GM19193 (cell line): Measurements from ENCODE around the gene FSTL4.

ENCODE experiments used
- POLR2A ChIP-seq: IDR thresholded peaks from 4 replicates; pipeline ENCODE4 v1.6.1; 2011; ENCODE audit not compliant: insufficient read depth, insufficient read length; ENCODE audit errors: extremely low read depth

The FSTL4 gene

DNA sequence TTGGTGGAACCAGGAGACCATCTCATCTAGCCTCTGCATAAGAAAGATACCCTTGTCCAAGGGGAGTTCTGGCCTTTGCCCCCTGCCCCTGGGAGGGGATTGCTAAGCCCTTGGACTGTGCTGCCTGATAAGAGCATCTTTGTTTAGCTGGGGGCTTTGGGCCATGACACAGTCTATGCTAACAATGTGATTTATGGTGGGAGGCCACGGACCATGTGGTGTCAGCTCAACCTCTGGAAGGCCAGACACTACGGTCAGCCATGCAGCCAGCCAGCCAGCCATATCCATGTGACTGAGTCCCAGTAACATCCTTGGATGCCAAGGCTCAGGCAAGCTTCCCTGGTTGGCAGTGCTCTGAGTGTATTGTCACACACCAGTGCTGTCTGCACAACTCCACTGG is 244.4 kb downstream of the FSTL4 start:
- TF ChIP-seq POLR2A, result no peak

- TF ChIP-seq POLR2A, result no peak
Observed at GRCh38 chr5:133367071-133367786, 245.1 kb downstream of the FSTL4 start.

- no peak for TF ChIP-seq POLR2A
Observed at GRCh38 chr5:133366438-133366837, 245.9 kb downstream of the FSTL4 start.

- no peak for TF ChIP-seq POLR2A
Observed at GRCh38 chr5:133365738-133366137, 246.6 kb downstream of the FSTL4 start.

DNA sequence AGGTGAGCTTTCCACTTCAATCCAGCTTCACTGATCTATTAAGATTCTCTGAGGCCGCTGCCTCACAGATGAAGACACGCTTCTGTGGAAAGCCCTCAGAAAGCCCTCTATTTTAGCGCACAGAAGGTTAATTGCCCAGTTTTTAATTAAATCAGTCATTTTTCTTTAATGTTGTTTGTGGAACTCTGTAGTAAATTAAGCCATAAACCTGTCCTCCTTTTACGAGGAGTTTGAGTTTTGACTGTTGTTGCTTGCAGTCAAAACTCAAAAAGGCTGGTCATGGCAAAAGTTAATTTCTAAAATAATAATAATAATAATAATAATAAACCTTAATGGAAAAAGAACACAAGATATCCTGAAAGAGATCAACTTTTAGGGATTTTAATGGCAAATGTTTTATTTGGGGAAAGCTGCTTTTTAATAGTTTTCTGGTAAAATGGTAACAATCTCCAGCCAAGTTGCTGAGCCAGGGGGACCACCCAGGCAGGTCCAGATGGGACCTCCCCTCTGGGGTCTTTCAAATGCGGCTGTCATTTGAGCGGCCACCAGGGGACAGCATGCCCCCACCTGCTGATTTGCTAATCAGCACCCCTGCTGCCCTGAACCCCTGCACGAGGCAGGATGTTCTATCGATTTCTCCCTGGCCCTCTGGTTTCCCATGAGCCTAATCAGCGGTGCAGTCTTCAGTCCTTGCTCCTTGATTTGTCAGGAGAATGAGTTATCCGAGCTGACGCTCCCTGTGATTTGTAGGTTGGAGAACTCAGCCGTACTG is 247.2 kb downstream of the FSTL4 start:
- TF ChIP-seq POLR2A, result no peak

GRCh38 chr5:133363807-133364587 is 248.3 kb downstream of the FSTL4 start:
- no peak for TF ChIP-seq POLR2A

GRCh38 chr5:133362438-133362837 is 249.9 kb downstream of the FSTL4 start:
- no peak for TF ChIP-seq POLR2A

GRCh38 chr5:133361922-133362321 is 250.4 kb downstream of the FSTL4 start:
- no peak for TF ChIP-seq POLR2A

GRCh38 chr5:133360693-133361472 is 251.5 kb downstream of the FSTL4 start:
- TF ChIP-seq POLR2A, result no peak

DNA sequence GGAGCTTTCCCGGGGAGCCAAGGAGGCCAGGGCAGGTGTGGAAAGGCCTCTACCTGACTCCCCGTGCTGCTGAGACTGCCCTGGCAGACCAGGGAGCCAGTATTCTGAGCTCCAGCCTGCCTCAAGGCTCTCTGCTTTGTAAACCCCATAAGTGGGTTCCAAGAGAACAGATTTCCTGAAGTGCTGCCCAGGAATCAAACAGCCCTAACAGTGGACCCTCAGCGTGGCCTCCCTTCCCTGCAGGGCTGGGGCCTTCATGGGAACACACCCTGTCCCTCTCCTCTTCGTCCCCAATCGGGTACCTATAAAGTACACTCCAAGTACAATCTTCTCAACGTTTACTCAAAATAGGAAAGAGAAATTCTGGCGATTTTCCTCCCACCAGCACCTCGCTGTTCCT is 252.5 kb downstream of the FSTL4 start:
- TF ChIP-seq POLR2A, result no peak

- TF ChIP-seq POLR2A, result no peak
Observed at GRCh38 chr5:133358271-133358670, 254.1 kb downstream of the FSTL4 start.

DNA sequence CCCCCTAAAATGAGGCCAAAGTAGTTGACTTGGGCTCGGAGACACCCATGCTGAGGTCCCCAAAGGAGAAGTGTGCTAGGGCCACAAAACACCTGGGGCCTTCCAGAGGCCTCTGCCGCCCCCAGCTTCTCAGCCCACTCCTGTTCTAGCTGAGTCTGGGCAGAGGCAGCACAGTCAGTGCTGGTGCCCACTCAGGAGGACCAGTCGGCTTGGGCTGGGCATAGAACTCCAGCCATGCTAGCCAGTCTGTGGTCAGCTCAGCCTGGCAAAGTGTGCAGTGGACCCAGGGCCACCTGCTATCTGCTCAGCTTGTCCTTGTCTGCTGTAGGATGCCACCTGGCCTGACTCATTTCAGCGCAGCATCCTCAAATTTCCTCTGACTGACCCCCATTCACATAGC is 254.6 kb downstream of the FSTL4 start:
- TF ChIP-seq POLR2A, result no peak

DNA sequence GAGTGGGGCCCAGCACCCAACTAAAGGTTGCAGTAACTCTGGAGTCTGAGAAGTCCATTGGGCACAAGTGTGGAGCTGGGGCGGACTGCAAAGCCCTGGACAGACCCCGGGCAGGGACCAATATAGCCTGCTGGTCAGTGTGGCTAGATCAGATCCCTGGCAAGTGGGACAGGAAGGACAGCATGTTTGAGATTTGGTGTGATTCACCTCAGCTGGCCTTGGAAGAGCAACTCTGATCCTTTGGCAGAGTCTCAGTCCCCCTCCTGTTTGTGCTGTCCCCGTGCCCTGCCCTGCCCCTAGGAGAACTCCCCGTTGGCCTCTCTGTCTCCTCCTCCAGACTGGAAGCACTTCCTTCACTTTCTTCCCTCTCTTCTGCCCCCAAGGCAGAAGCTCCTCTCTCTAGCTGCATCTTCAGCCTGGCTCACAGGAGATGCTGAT is 255.3 kb downstream of the FSTL4 start:
- no peak for TF ChIP-seq POLR2A

GRCh38 chr5:133356396-133356983 is 255.9 kb downstream of the FSTL4 start:
- TF ChIP-seq POLR2A, result no peak

DNA sequence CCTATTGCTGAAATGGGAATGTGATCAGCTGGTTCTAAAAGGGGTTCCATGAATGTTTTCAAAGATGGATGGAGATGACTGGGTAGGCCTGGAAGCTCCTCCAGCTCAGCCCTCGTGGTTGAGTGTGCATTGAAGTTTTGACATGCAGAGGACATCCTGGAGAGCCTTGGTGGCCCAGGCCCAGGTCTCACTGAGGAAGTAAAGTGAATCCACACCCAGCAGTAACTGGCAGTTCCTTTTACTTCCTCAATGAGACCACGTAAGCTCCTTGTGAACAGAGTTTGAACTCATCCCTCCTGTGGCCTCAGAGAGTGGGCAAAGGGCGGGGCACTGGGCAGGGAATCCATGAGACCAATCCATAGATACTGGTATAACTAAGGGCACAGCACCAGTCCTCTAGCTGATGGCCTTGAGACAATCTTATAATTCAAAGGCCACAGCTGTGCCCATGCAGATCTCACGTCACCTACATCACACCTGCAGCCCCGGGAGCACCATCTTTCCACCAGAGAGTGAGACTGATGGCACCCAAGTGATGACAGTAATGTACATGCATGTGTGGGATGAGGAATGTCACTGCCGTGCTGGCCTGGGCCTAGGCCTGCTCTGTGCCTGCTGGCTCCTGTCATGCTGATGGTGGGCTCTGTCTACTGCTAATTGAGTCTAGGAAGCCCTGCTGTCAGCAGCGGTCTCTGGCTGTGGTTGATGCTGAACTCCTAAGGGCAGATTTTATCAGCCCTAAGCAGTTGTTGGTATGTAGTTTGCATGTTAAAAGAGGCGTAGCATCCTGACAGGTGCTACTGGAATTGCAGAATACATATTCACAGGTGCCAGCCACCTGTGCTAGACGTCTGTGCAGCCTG is 257.8 kb downstream of the FSTL4 start:
- TF ChIP-seq POLR2A, result no peak
